ENCODE data around the gene ZSCAN31.

Gene ZSCAN31

GRCh38 chr6:28353981-28354676 lies 18.2 kb upstream of the ZSCAN31 start:
- no peak for DNase-seq (ENCODE audit: low read depth in 2 of 2, low spot score in 1 of 2)

GRCh38 chr6:28353356-28353755 lies 17.4 kb upstream of the ZSCAN31 start:
- DNase-seq (ENCODE audit: low read depth in 2 of 2, low spot score in 1 of 2) = no peak

GRCh38 chr6:28351493-28351925 lies 15.6 kb upstream of the ZSCAN31 start:
- DNase-seq (ENCODE audit: low read depth in 2 of 2, low spot score in 1 of 2) = no peak

- no peak for DNase-seq (ENCODE audit: low read depth in 2 of 2, low spot score in 1 of 2)
Measured at GRCh38 chr6:28351087-28351486, 15.1 kb upstream of the ZSCAN31 start.

- peak; percentile 60 to 73 for DNase-seq (ENCODE audit: low read depth in 2 of 2, low spot score in 1 of 2)
Measured at GRCh38 chr6:28349892-28350737, 14.2 kb upstream of the ZSCAN31 start, which contains the start of gene ZKSCAN3. Gene ZKSCAN3 (plus strand): TSS chr6:28349947. CDS start chr6:28359587, 9,640 bp downstream.

GRCh38 chr6:28349344-28349891 lies 13.5 kb upstream of the ZSCAN31 start:
- no peak for DNase-seq (ENCODE audit: low read depth in 2 of 2, low spot score in 1 of 2)

GRCh38 chr6:28347119-28347518 lies 11.2 kb upstream of the ZSCAN31 start:
- no peak for DNase-seq (ENCODE audit: low read depth in 2 of 2, low spot score in 1 of 2)

GRCh38 chr6:28345201-28345600 lies 9.3 kb upstream of the ZSCAN31 start:
- DNase-seq (ENCODE audit: low read depth in 2 of 2, low spot score in 1 of 2) = no peak

GRCh38 chr6:28343898-28344677 lies 8.1 kb upstream of the ZSCAN31 start:
- DNase-seq (ENCODE audit: low read depth in 2 of 2, low spot score in 1 of 2) = no peak

- DNase-seq (ENCODE audit: low read depth in 2 of 2, low spot score in 1 of 2) = no peak
Measured at GRCh38 chr6:28340310-28341095, 4.6 kb upstream of the ZSCAN31 start.

GRCh38 chr6:28337121-28337520 lies 1.2 kb upstream of the ZSCAN31 start:
- DNase-seq (ENCODE audit: low read depth in 2 of 2, low spot score in 1 of 2) = no peak

- DNase-seq (ENCODE audit: low read depth in 2 of 2, low spot score in 1 of 2) = no peak
Measured at GRCh38 chr6:28336284-28337120, 554 bp upstream of the ZSCAN31 start.

GRCh38 chr6:28335040-28335563 lies 846 bp downstream of the ZSCAN31 start:
- DNase-seq (ENCODE audit: low read depth in 2 of 2, low spot score in 1 of 2) = no peak

- no peak for DNase-seq (ENCODE audit: low read depth in 2 of 2, low spot score in 1 of 2)
Measured at GRCh38 chr6:28334286-28335039, 1.5 kb downstream of the ZSCAN31 start.

GRCh38 chr6:28333599-28334018 lies 2.3 kb downstream of the ZSCAN31 start:
- no peak for DNase-seq (ENCODE audit: low read depth in 2 of 2, low spot score in 1 of 2)

GRCh38 chr6:28333047-28333446 lies 2.9 kb downstream of the ZSCAN31 start:
- no peak for DNase-seq (ENCODE audit: low read depth in 2 of 2, low spot score in 1 of 2)

GRCh38 chr6:28330041-28330440 lies 5.9 kb downstream of the ZSCAN31 start:
- DNase-seq (ENCODE audit: low read depth in 2 of 2, low spot score in 1 of 2) = no peak

GRCh38 chr6:28326371-28326948 lies 9.5 kb downstream of the ZSCAN31 start:
- DNase-seq (ENCODE audit: low read depth in 2 of 2, low spot score in 1 of 2) = no peak
